GM10847 (cell line): Measurements from ENCODE around the gene U2AF1L4.

Source experiments
- POLR2A ChIP-seq: IDR thresholded peaks from 2 replicates; pipeline ENCODE4 v1.6.1; 2011; ENCODE audit not compliant: insufficient read length; ENCODE audit errors: extremely low read depth

The U2AF1L4 gene

GRCh38 chr19:35773020-35773806 is 28.0 kb upstream of the U2AF1L4 start:
- TF ChIP-seq POLR2A: no peak

- TF ChIP-seq POLR2A: no peak
Measured at GRCh38 chr19:35768082-35768421, 22.8 kb upstream of the U2AF1L4 start.

GRCh38 chr19:35767288-35768081 is 22.3 kb upstream of the U2AF1L4 start:
- TF ChIP-seq POLR2A: no peak

- TF ChIP-seq POLR2A: no peak
Measured at GRCh38 chr19:35766571-35767104, 21.4 kb upstream of the U2AF1L4 start.

- TF ChIP-seq POLR2A: no peak
Measured at GRCh38 chr19:35764432-35765315, 19.5 kb upstream of the U2AF1L4 start.

GRCh38 chr19:35760711-35761349 is 15.6 kb upstream of the U2AF1L4 start:
- TF ChIP-seq POLR2A: no peak

- TF ChIP-seq POLR2A: no peak
Measured at GRCh38 chr19:35759697-35760096, 14.5 kb upstream of the U2AF1L4 start.

GRCh38 chr19:35757749-35758608 is 12.8 kb upstream of the U2AF1L4 start, which contains the start of gene PROSER3:
Gene PROSER3, plus strand, starts transcription at chr19:35758176. Its CDS starts 40 bp downstream, at chr19:35758216.
- peak; percentile 51 for TF ChIP-seq POLR2A

- TF ChIP-seq POLR2A: no peak
Measured at GRCh38 chr19:35757231-35757748, 12.1 kb upstream of the U2AF1L4 start.

GRCh38 chr19:35756377-35757230 is 11.4 kb upstream of the U2AF1L4 start, which contains the start of gene HSPB6:
Gene HSPB6, minus strand, starts transcription at chr19:35757029. Its CDS starts 21 bp downstream, at chr19:35757008.
- no peak for TF ChIP-seq POLR2A

- no peak for TF ChIP-seq POLR2A
Measured at GRCh38 chr19:35755550-35756376, 10.5 kb upstream of the U2AF1L4 start.

GRCh38 chr19:35755131-35755549 is 9.9 kb upstream of the U2AF1L4 start:
- no peak for TF ChIP-seq POLR2A
